Stimulated activated naive CD8-positive, alpha-beta T cell treated with anti-CD3 and anti-CD28 coated beads, Interleukin-15, amount 100 ng/mL, for 72 hours (primary cell): ENCODE measurements around the gene BMP7.
"Not testable (repeated sequence)": the region's sequence is repeated elsewhere in the genome, so short reads cannot be mapped to it uniquely, and the experiment has no call there.

Source experiments
- ATAC-seq: fragments of 150-1000 bp; cut with Tn5 transposase; 2 replicates; pipeline ENCODE4 v1.10.0; 2021; ENCODE audit warnings: mild to moderate bottlenecking, moderate library complexity
- DNase-seq, 2 donors: peaks; one replicate each; pipeline ENCODE4 v3.0.0; 2021 to 2022
- H3K27ac Mint-ChIP-seq, 2 donors: one replicate each; pipeline ENCODE4 v1.8.0; 2022; ENCODE audit warnings: mild to moderate bottlenecking in 2 of 2, mixed read lengths in 2 of 2, moderate library complexity in 2 of 2
- H3K27me3 Mint-ChIP-seq: one replicate; pipeline ENCODE4 v1.8.0; 2022; ENCODE audit warnings: mixed read lengths
- H3K4me1 Mint-ChIP-seq: one replicate; pipeline ENCODE4 v1.8.0; 2022; ENCODE audit warnings: mild to moderate bottlenecking, mixed read lengths
- H3K4me3 Mint-ChIP-seq, 2 donors: one replicate each; pipeline ENCODE4 v1.8.0; 2022; ENCODE audit warnings: mild to moderate bottlenecking in 2 of 2, mixed read lengths in 2 of 2, moderate library complexity in 1 of 2
- H3K9me3 Mint-ChIP-seq, 2 donors: one replicate each; pipeline ENCODE4 v1.8.0; 2022; ENCODE audit warnings: mixed read lengths in 2 of 2

BMP7 gene

DNA sequence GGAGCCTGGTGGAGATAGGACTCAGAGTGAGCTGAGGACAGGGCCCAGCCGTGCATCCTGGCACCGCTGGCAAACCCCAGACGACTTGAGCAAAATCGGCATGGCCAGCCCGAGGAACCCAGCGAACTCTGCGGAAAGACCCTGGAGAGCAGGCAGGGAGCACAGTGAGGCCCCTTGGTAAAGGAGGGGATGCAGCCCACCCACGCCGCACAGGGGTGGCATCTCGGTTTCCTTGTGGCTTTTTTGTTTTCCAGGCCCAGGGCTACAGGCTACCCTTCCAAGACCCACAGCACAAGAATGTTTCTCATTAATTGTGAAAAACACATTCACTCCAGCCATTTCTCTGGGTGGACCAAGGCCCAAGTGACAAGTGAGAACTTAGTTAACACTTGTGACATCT is 71.4 kb downstream of the BMP7 start:
- no peak overlapping the region for H3K27ac Mint-ChIP-seq
- DNase-seq = no peak
- peaks cover 11% of the 10 kb centered on the region for H3K27me3 Mint-ChIP-seq
- no peak for ATAC-seq
- H3K4me1 Mint-ChIP-seq = no peaks in the 10 kb centered on the region
- H3K4me3 Mint-ChIP-seq = no peak overlapping the region
- no peaks in the 10 kb centered on the region for H3K9me3 Mint-ChIP-seq

DNA sequence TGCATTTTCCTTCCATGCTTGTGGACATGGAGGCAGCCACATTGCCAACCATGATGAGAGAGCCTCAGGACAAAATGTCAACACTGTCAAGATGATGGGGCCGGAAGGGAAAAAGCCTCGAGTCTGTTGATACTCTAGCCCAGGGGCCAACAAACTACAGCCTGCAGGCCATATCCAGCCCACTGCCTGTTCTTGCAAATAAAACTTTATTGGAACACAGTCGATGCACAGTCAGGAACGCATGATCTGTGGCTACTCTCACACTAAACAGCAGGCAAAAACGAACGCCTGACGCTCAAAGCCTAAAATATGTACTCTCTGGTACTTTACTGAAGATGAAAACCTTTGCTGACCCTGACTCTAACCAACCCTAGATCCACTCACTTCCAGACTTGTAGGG is 72.3 kb downstream of the BMP7 start:
- no peak for ATAC-seq
- peaks cover 8% of the 10 kb centered on the region for H3K27me3 Mint-ChIP-seq
- H3K9me3 Mint-ChIP-seq = no peaks in the 10 kb centered on the region
- H3K27ac Mint-ChIP-seq = no peak overlapping the region
- no peaks in the 10 kb centered on the region for H3K4me1 Mint-ChIP-seq
- no peak for DNase-seq
- no peak overlapping the region for H3K4me3 Mint-ChIP-seq

- DNase-seq (no peak), ATAC-seq (no peak)
- Mint-ChIP-seq H3K27me3 (peaks cover 4% of the 10 kb centered on the region), H3K9me3 (no peaks in the 10 kb centered on the region), H3K4me1 (no peaks in the 10 kb centered on the region), H3K4me3 (no peak overlapping the region), H3K27ac (peak overlapping the region in 1 of 2 donors; percentile 27)
Measured at GRCh38 chr20:57193094-57193493, 73.3 kb downstream of the BMP7 start.

- DNase-seq (no peak), ATAC-seq (no peak)
- Mint-ChIP-seq H3K9me3 (no peaks in the 10 kb centered on the region), H3K27ac (no peak overlapping the region), H3K4me3 (no peak overlapping the region), H3K4me1 (no peaks in the 10 kb centered on the region), H3K27me3 (no peaks in the 10 kb centered on the region)
Measured at GRCh38 chr20:57192311-57192710, 74.1 kb downstream of the BMP7 start.

DNA sequence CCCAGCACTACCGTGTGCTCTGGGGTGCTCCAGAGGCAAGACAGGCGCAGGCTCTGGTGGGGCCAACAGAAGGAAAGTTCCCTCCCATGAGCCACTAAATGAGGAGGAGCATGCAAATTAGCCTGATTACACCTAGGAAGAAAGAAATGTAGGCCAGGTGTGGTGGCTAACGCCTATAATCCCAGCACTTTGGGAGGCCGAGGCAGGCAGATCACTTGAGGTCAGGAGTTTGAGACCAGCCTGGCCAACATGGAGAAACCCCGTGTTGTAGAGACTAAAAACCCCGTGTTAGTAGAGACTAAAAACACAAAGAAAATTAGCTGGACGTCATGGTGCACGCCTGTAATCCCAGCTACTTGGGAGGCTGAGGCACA is 75.2 kb downstream of the BMP7 start:
- not testable (repeated sequence) for H3K9me3 Mint-ChIP-seq, DNase-seq, H3K4me1 Mint-ChIP-seq, H3K27me3 Mint-ChIP-seq, ATAC-seq, H3K4me3 Mint-ChIP-seq, H3K27ac Mint-ChIP-seq

DNA sequence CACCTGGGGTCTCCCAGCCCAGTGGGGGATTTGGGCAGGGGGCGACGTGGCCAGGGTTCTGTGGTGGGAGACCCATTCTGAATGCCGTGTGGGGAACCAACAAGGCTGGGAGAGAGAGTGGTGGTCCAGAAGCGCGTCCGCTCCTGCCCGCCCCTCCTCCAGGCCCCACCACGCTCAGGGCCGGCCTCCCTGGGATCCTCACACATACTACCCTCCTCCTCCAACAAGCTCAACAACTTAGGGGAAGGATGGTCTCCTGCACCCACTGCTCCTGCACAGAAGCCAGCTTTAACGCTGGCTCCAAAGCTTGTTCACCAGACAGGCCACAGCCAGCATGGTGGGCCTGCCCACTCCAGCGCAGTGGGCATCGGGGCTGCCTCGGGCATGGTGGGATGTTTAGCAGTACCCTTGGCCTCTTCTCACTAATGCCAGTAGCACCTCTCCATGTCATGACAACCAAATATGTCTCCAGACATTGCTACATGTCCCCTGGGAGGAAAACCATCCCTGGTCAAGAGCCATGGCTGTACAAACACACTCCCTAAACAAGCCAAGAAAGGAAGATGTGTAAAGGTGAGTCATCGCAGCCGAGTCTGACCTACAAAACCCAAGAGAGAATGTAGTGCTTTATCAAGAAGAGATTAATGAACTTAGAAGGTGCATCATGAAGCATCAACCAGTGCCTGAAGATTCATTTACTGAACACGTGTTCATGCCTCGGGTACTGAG is 75.7 kb downstream of the BMP7 start:
- Mint-ChIP-seq H3K9me3 (no peaks in the 10 kb centered on the region), H3K27ac (no peak overlapping the region)
- peak; percentile 46 for ATAC-seq

DNA sequence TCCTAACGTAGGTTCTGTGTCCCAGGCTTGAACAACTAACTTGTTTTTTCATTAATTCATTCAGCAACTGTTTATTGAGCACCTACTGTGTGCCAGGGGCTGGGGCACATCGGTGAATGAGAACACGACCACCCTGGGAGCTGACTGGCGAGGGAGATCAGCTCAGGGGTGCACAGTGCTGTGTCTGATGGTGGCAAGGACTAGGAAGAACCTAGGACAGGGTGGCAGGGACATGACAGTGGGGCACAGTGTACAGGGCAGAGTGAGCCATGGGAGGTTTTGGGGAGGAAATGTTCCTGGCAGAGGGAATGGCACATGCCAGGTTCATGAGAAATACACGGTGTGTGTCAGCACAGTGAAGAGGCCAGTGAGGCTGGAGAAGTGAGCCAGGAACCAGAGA is 76.7 kb downstream of the BMP7 start:
- H3K9me3 Mint-ChIP-seq = no peaks in the 10 kb centered on the region
- no peaks in the 10 kb centered on the region for H3K27me3 Mint-ChIP-seq
- ATAC-seq = no peak
- no peak overlapping the region for H3K27ac Mint-ChIP-seq
- no peak overlapping the region for H3K4me3 Mint-ChIP-seq
- H3K4me1 Mint-ChIP-seq = no peaks in the 10 kb centered on the region
- DNase-seq = no peak

More for the DNA sequence above, 75.7 kb downstream of the BMP7 start:
- DNase-seq = no peak
- H3K4me3 Mint-ChIP-seq = no peak overlapping the region
- H3K27me3 Mint-ChIP-seq = no peaks in the 10 kb centered on the region
- H3K4me1 Mint-ChIP-seq = no peaks in the 10 kb centered on the region

DNA sequence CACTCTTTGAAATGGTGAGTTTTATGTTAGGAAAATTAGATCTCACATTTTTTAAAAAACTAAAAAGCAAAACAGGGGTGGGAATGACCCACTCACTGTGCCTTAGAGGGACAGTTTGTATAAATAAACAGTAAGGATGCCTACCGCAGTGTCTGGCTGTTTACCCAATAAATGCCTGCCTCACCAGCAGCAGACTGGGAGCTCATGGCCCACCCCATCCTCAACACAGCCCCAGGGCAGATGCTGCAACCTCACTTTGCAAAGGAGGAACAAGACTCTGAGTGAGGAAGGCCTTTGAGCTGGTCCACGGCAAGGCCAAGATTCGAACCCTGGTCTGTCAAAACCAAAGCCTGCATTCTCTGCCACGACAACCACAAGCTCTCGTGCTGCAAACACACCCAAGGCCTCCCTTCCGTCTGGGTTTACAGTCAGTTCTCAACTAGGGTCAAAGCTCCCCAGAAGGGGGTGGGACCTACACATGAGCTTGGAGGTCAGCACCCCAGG is 77.8 kb downstream of the BMP7 start:
- DNase-seq (no peak), ATAC-seq (no peak)
- Mint-ChIP-seq H3K9me3 (no peaks in the 10 kb centered on the region), H3K4me3 (no peak overlapping the region), H3K4me1 (no peaks in the 10 kb centered on the region), H3K27ac (no peak overlapping the region), H3K27me3 (peaks cover 7% of the 10 kb centered on the region)

GRCh38 chr20:57188056-57188455 is 78.4 kb downstream of the BMP7 start:
- no peaks in the 10 kb centered on the region for H3K4me1 Mint-ChIP-seq
- no peak for ATAC-seq

GRCh38 chr20:57187068-57187634 is 79.3 kb downstream of the BMP7 start:
- Mint-ChIP-seq H3K27ac (no peak overlapping the region), H3K27me3 (peaks cover 9% of the 10 kb centered on the region), H3K4me3 (no peak overlapping the region), H3K9me3 (no peaks in the 10 kb centered on the region), H3K4me1 (no peaks in the 10 kb centered on the region)
- DNase-seq = no peak
- ATAC-seq = no peak

More at GRCh38 chr20:57188056-57188455, 78.4 kb downstream of the BMP7 start:
- Mint-ChIP-seq H3K27ac (no peak overlapping the region), H3K4me3 (no peak overlapping the region), H3K9me3 (no peaks in the 10 kb centered on the region), H3K27me3 (peaks cover 9% of the 10 kb centered on the region)
- DNase-seq = no peak

DNA sequence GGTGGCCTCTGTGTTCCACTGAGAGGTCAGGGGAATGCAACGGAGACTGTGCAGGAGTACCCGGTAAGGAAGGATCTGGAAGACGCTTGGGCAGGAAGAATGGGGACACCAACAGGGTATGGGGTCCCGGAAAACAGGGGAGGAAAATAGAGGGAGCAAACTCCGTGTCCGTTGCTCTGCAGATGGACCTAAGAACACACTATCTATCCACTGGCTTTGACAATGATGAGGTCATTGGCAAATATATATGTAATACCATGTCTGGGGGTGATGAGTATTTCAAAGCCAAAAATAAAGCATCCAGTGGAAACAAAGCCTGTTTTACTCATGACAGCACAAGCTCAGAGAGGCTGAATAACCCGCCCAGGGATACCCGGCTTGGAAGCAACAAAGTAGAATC is 80.2 kb downstream of the BMP7 start:
- DNase-seq (no peak), ATAC-seq (no peak)
- H3K4me1 Mint-ChIP-seq = no peaks in the 10 kb centered on the region
- H3K27ac Mint-ChIP-seq = peak overlapping the region in 1 of 2 donors; percentile 57
- H3K9me3 Mint-ChIP-seq = no peaks in the 10 kb centered on the region
- peaks cover 17% of the 10 kb centered on the region for H3K27me3 Mint-ChIP-seq
- no peak overlapping the region for H3K4me3 Mint-ChIP-seq

GRCh38 chr20:57185188-57185743 is 81.2 kb downstream of the BMP7 start:
- Mint-ChIP-seq H3K9me3 (no peaks in the 10 kb centered on the region), H3K27me3 (peaks cover 21% of the 10 kb centered on the region)

DNA sequence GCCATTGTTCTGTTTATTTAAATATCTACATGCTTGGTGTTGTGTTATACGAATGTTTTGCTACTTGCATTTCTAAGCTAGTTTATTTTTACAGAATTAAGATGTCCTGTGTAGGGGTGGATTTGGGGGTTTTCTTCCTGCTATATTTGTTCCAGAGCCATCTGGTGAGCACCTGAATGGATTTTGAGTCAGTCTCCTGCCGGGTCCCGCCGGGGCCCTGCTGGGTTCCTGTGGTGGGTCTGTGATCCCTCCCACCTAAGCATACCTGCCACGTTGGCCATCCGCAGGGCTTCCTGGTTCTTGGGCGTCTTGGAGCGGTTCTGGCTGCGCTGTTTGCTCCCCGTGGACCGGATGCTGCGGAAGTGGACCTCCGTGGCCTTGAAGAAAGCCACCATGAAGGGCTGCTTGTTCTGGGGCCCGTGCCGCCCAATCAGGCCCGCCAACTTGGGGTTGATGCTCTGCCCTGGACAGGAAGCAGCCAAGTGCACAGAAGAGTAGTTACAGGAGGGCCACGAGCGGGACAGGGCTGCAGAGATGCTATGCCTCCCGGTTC is 82.9 kb downstream of the BMP7 start:
- H3K9me3 Mint-ChIP-seq = no peaks in the 10 kb centered on the region
- DNase-seq (no peak), ATAC-seq (no peak)
- H3K27me3 Mint-ChIP-seq = peaks cover 33% of the 10 kb centered on the region
- H3K27ac Mint-ChIP-seq = no peak overlapping the region
- H3K4me1 Mint-ChIP-seq = peaks cover 8% of the 10 kb centered on the region
- no peak overlapping the region for H3K4me3 Mint-ChIP-seq

More at GRCh38 chr20:57185188-57185743, 81.2 kb downstream of the BMP7 start:
- H3K27ac Mint-ChIP-seq = no peak overlapping the region
- no peak overlapping the region for H3K4me3 Mint-ChIP-seq
- H3K4me1 Mint-ChIP-seq = peaks cover under 1% of the 10 kb centered on the region
- ATAC-seq (no peak), DNase-seq (no peak)

- Mint-ChIP-seq H3K27me3 (peaks cover 50% of the 10 kb centered on the region), H3K4me3 (no peak overlapping the region), H3K27ac (peak overlapping the region in 1 of 2 donors; percentile 82), H3K4me1 (peaks cover 8% of the 10 kb centered on the region), H3K9me3 (no peaks in the 10 kb centered on the region)
- DNase-seq (no peak), ATAC-seq (no peak)
Measured at GRCh38 chr20:57181639-57182038, 84.8 kb downstream of the BMP7 start.

GRCh38 chr20:57180954-57181353 is 85.5 kb downstream of the BMP7 start:
- no peak for DNase-seq
- H3K9me3 Mint-ChIP-seq = no peaks in the 10 kb centered on the region

GRCh38 chr20:57180387-57180786 is 86.1 kb downstream of the BMP7 start:
- H3K9me3 Mint-ChIP-seq = no peaks in the 10 kb centered on the region
- no peak overlapping the region for H3K4me3 Mint-ChIP-seq
- no peak overlapping the region for H3K27ac Mint-ChIP-seq
- ATAC-seq (no peak), DNase-seq (no peak)
- H3K27me3 Mint-ChIP-seq = peaks cover 57% of the 10 kb centered on the region
- peaks cover 13% of the 10 kb centered on the region for H3K4me1 Mint-ChIP-seq

More at GRCh38 chr20:57180954-57181353, 85.5 kb downstream of the BMP7 start:
- Mint-ChIP-seq H3K27ac (no peak overlapping the region), H3K4me3 (no peak overlapping the region), H3K4me1 (peaks cover 8% of the 10 kb centered on the region), H3K27me3 (peaks cover 53% of the 10 kb centered on the region)
- ATAC-seq = no peak
